Transverse colon (tissue), 4 donors: ENCODE measurements around the gene CMTM7.

ENCODE experiments used
- EP300 ChIP-seq: sonication (generic); formaldehyde crosslinking; IDR thresholded peaks from one replicate; pipeline ENCODE4 v1.6.1; 2017; ENCODE audit warnings: antibody characterized with exemption, low read depth
- POLR2A ChIP-seq: fragments of 450-650 bp; IDR thresholded peaks from one replicate; pipeline ENCODE4 v1.6.1; 2016; ENCODE audit warnings: antibody characterized with exemption, mild to moderate bottlenecking, moderate library complexity
- POLR2AphosphoS5 ChIP-seq, 3 donors: sonication (generic); formaldehyde crosslinking; IDR thresholded peaks; one replicate each; pipeline ENCODE4 v1.6.1; 2016; ENCODE audit warnings: antibody characterized with exemption in 3 of 3
- TF ChIP-seq, protein P1 (sequence below), 5 experiments: fragments of 200-600 bp in 3 of 5; fragments of 450-650 bp in 2 of 5; sonication (generic) in 3 of 5; IDR thresholded peaks; 1 replicate in 2 of 5; 2 replicates in 3 of 5; pipeline ENCODE4 v1.5.1; 2016 to 2017; ENCODE audit warnings: antibody characterized with exemption in 5 of 5, inconsistent platforms in 3 of 5, mild to moderate bottlenecking in 2 of 5, moderate library complexity in 1 of 5

DNA sequence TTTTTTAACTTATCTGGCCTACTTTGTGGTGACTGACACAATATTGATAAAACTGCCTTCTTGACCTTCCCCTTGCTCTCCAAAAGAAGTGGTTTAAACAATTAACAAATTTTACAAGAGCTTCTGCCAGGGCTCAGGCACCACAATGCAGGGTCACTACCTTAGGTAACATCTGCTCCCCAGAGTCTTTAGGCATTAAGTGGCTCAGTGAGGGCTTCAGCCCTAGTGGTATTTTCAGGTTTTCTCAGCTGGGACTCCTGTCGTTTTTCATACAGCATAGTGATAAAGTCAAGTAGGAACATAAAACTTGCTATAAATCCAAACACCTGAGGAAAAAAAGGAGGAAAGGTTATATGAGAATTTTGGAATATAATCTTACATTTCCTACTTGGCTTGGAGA, 92.1 kb downstream of the CMTM7 start:
- TF ChIP-seq, protein P1, sequence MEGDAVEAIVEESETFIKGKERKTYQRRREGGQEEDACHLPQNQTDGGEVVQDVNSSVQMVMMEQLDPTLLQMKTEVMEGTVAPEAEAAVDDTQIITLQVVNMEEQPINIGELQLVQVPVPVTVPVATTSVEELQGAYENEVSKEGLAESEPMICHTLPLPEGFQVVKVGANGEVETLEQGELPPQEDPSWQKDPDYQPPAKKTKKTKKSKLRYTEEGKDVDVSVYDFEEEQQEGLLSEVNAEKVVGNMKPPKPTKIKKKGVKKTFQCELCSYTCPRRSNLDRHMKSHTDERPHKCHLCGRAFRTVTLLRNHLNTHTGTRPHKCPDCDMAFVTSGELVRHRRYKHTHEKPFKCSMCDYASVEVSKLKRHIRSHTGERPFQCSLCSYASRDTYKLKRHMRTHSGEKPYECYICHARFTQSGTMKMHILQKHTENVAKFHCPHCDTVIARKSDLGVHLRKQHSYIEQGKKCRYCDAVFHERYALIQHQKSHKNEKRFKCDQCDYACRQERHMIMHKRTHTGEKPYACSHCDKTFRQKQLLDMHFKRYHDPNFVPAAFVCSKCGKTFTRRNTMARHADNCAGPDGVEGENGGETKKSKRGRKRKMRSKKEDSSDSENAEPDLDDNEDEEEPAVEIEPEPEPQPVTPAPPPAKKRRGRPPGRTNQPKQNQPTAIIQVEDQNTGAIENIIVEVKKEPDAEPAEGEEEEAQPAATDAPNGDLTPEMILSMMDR (IDR thresholded peaks at IDR 0.05), result no peak
- TF ChIP-seq POLR2A, result no peak
- no peak for TF ChIP-seq EP300
- no peak for TF ChIP-seq POLR2AphosphoS5 (IDR thresholded peaks at IDR 0.05)
